ENCODE measurements around the gene TXNDC11.

DNA sequence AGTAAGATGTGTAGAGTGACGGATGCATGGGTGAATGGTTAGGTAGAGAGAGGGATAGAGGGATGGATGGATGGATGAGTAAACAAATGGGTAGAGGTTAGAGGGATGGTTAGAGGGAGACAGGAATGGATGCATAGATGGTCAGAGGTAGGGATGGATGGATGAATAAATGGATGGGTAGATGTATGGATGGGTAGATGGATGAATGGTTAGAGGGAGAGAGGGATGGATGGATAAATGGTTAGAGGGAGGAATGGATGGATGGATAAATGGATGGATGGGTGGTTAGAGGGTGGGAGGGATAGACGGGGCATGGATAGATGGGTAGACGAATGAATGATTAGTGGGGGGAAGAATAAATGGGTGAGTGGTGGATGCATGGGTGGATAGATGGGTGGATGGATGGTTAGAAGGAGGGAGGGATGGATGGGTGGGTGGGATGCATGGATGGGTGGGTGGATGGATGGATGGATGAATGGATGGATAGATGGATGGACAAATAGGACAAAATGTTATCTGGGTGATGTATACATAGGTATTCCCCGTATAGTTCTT, 103.6 kb downstream of the TXNDC11 start:
- TF ChIP-seq JUN (IDR thresholded peaks at IDR 0.05; ENCODE audit: borderline replicate concordance, insufficient read depth, insufficient read length, low read depth) = no peak
- TF ChIP-seq FOS (IDR thresholded peaks at IDR 0.05; ENCODE audit: borderline replicate concordance, insufficient read depth, low read length) = no peak
- TF ChIP-seq, protein P1, sequence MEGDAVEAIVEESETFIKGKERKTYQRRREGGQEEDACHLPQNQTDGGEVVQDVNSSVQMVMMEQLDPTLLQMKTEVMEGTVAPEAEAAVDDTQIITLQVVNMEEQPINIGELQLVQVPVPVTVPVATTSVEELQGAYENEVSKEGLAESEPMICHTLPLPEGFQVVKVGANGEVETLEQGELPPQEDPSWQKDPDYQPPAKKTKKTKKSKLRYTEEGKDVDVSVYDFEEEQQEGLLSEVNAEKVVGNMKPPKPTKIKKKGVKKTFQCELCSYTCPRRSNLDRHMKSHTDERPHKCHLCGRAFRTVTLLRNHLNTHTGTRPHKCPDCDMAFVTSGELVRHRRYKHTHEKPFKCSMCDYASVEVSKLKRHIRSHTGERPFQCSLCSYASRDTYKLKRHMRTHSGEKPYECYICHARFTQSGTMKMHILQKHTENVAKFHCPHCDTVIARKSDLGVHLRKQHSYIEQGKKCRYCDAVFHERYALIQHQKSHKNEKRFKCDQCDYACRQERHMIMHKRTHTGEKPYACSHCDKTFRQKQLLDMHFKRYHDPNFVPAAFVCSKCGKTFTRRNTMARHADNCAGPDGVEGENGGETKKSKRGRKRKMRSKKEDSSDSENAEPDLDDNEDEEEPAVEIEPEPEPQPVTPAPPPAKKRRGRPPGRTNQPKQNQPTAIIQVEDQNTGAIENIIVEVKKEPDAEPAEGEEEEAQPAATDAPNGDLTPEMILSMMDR (IDR thresholded peaks at IDR 0.05; ENCODE audit: extremely low read depth in 1 of 2, insufficient read depth in 1 of 2, low read depth in 1 of 2, low read length in 2 of 2) = no peak
- TF ChIP-seq POLR2AphosphoS5 (IDR thresholded peaks at IDR 0.05; ENCODE audit: insufficient read depth, low read depth, low read length) = no peak
- TF ChIP-seq, protein P2, sequence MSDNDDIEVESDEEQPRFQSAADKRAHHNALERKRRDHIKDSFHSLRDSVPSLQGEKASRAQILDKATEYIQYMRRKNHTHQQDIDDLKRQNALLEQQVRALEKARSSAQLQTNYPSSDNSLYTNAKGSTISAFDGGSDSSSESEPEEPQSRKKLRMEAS (IDR thresholded peaks at IDR 0.05; ENCODE audit: insufficient read depth, insufficient read length) = no peak

Data from endothelial cell of umbilical vein (primary cell).